PFSK-1 (cell line): ENCODE results near the gene LRRC4C.

Experiments
- FOXP2 ChIP-seq: optimal IDR thresholded peaks from 2 replicates; pipeline ENCODE3; 2011; ENCODE audit warnings: borderline replicate concordance, control low read depth, inconsistent platforms; ENCODE audit not compliant: insufficient read depth; ENCODE audit errors: extremely low read length, extremely low read depth
- POLR2AphosphoS5 ChIP-seq: IDR thresholded peaks from 2 replicates; pipeline ENCODE4 v1.6.1; 2012; ENCODE audit warnings: low read depth, mild to moderate bottlenecking, control low read depth, low read length, moderate library complexity
- REST ChIP-seq, 2 experiments: IDR thresholded peaks; 2 replicates each; pipeline versions ENCODE4 v1.6.1 to v1.8.0; 2011 to 2012; ENCODE audit warnings: low read depth in 2 of 2, low read length in 2 of 2, control low read depth in 1 of 2, inconsistent platforms in 1 of 2, mild to moderate bottlenecking in 1 of 2, moderate library complexity in 1 of 2; ENCODE audit not compliant: insufficient read depth in 1 of 2
- SIN3A ChIP-seq: IDR thresholded peaks from 2 replicates; pipeline ENCODE4 v1.6.1; 2012; ENCODE audit warnings: mild to moderate bottlenecking, low read length, moderate library complexity, borderline replicate concordance; ENCODE audit not compliant: insufficient read depth
- TAF1 ChIP-seq: IDR thresholded peaks from 2 replicates; pipeline ENCODE4 v1.6.1; 2012; ENCODE audit warnings: low read length, control low read depth, borderline replicate concordance; ENCODE audit not compliant: insufficient read depth

LRRC4C gene

GRCh38 chr11:40306938-40307548, 1152.4 kb downstream of the LRRC4C start:
- no peak for TF ChIP-seq FOXP2
- no peak for TF ChIP-seq POLR2AphosphoS5
- no peak for TF ChIP-seq REST (IDR thresholded peaks at IDR 0.05; ENCODE audit: insufficient read depth in 1 of 2, low read depth in 2 of 2, low read length in 2 of 2)
- TF ChIP-seq TAF1: no peak
- no peak for TF ChIP-seq SIN3A

GRCh38 chr11:40302669-40303068, 1156.8 kb downstream of the LRRC4C start:
- TF ChIP-seq FOXP2 (no peak), TAF1 (no peak), SIN3A (no peak), REST (IDR thresholded peaks at IDR 0.05; ENCODE audit: insufficient read depth in 1 of 2, low read depth in 2 of 2, low read length in 2 of 2) (no peak), POLR2AphosphoS5 (no peak)

- TF ChIP-seq SIN3A: no peak
- no peak for TF ChIP-seq FOXP2
- TF ChIP-seq REST (IDR thresholded peaks at IDR 0.05; ENCODE audit: insufficient read depth in 1 of 2, low read depth in 2 of 2, low read length in 2 of 2): no peak
- TF ChIP-seq POLR2AphosphoS5: no peak
- no peak for TF ChIP-seq TAF1
Measured at GRCh38 chr11:40295466-40295865, 1164.0 kb downstream of the LRRC4C start.

GRCh38 chr11:40294741-40295140, 1164.7 kb downstream of the LRRC4C start:
- no peak for TF ChIP-seq TAF1
- TF ChIP-seq SIN3A: no peak
- no peak for TF ChIP-seq POLR2AphosphoS5
- TF ChIP-seq REST (IDR thresholded peaks at IDR 0.05; ENCODE audit: insufficient read depth in 1 of 2, low read depth in 2 of 2, low read length in 2 of 2): no peak
- no peak for TF ChIP-seq FOXP2

- no peak for TF ChIP-seq TAF1
- no peak for TF ChIP-seq REST (IDR thresholded peaks at IDR 0.05; ENCODE audit: insufficient read depth in 1 of 2, low read depth in 2 of 2, low read length in 2 of 2)
- no peak for TF ChIP-seq SIN3A
- TF ChIP-seq POLR2AphosphoS5: no peak
- no peak for TF ChIP-seq FOXP2
Measured at GRCh38 chr11:40294349-40294735, 1165.1 kb downstream of the LRRC4C start.
